Breast epithelium (tissue), 3 donors: ENCODE measurements around the gene ZNF513.

Source experiments
- POLR2A ChIP-seq: fragments of 450-650 bp; IDR thresholded peaks from one replicate; pipeline ENCODE4 v1.6.1; 2016; ENCODE audit warnings: antibody characterized with exemption, mild to moderate bottlenecking, moderate library complexity
- POLR2AphosphoS5 ChIP-seq, 3 donors: sonication (generic); formaldehyde crosslinking; IDR thresholded peaks; one replicate each; pipeline ENCODE4 v1.6.1; 2017; ENCODE audit warnings: antibody characterized with exemption in 3 of 3
- TF ChIP-seq, protein P1 (sequence below), 3 donors: fragments of 450-650 bp; IDR thresholded peaks; one replicate each; pipeline ENCODE4 v1.5.1; 2016 to 2017; ENCODE audit warnings: antibody characterized with exemption in 3 of 3, mild to moderate bottlenecking in 3 of 3, moderate library complexity in 3 of 3

GRCh38 chr2:27376866-27377617, 3.5 kb downstream of the ZNF513 start:
- TF ChIP-seq POLR2AphosphoS5 (IDR thresholded peaks at IDR 0.05) (no peak), POLR2A (no peak)
- TF ChIP-seq, protein P1, sequence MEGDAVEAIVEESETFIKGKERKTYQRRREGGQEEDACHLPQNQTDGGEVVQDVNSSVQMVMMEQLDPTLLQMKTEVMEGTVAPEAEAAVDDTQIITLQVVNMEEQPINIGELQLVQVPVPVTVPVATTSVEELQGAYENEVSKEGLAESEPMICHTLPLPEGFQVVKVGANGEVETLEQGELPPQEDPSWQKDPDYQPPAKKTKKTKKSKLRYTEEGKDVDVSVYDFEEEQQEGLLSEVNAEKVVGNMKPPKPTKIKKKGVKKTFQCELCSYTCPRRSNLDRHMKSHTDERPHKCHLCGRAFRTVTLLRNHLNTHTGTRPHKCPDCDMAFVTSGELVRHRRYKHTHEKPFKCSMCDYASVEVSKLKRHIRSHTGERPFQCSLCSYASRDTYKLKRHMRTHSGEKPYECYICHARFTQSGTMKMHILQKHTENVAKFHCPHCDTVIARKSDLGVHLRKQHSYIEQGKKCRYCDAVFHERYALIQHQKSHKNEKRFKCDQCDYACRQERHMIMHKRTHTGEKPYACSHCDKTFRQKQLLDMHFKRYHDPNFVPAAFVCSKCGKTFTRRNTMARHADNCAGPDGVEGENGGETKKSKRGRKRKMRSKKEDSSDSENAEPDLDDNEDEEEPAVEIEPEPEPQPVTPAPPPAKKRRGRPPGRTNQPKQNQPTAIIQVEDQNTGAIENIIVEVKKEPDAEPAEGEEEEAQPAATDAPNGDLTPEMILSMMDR (IDR thresholded peaks at IDR 0.05), result no peak
